Osteoblast (primary cell): ENCODE measurements around the gene DHX35. TPM values are rescaled to one million over a fixed set of nuclear protein-coding genes. Genes with fewer than 3 reads are reported as not detected.
"Not testable (repeated sequence)": the region's sequence is repeated elsewhere in the genome, so short reads cannot be mapped to it uniquely, and the experiment has no call there.

Source experiments
- DNase-seq: peaks from one replicate; pipeline ENCODE4 v3.0.0; 2011; ENCODE audit warnings: low spot score, mixed read lengths; ENCODE audit not compliant: insufficient read length; ENCODE audit errors: missing footprints
- H2AFZ ChIP-seq: 2 replicates; pipeline ENCODE4 v1.6.0; 2011; ENCODE audit warnings: mild to moderate bottlenecking, low read length
- H3K27ac ChIP-seq: 2 replicates; pipeline ENCODE4 v1.5.1; 2011; ENCODE audit warnings: mild to moderate bottlenecking, low read depth, low read length, moderate library complexity
- H3K27me3 ChIP-seq: 2 replicates; pipeline ENCODE4 v1.6.0; 2012; ENCODE audit warnings: mild to moderate bottlenecking, control low read depth, inconsistent platforms, low read length, moderate library complexity; ENCODE audit not compliant: insufficient read depth
- H3K36me3 ChIP-seq: 2 replicates; pipeline ENCODE4 v1.5.1; 2011; ENCODE audit warnings: mild to moderate bottlenecking, low read length, control low read depth, moderate library complexity; ENCODE audit not compliant: insufficient read depth
- H3K4me1 ChIP-seq: 2 replicates; pipeline ENCODE4 v1.5.1; 2011; ENCODE audit warnings: mild to moderate bottlenecking, low read length, control low read depth, moderate library complexity; ENCODE audit not compliant: insufficient read depth
- H3K4me2 ChIP-seq: 2 replicates; pipeline ENCODE4 v1.6.0; 2011; ENCODE audit warnings: mild to moderate bottlenecking, low read length; ENCODE audit not compliant: insufficient read depth
- H3K4me3 ChIP-seq: fragments of 200-600 bp; sonication (generic); 3 replicates; pipeline ENCODE4 v1.5.1; 2012; ENCODE audit warnings: mild to moderate bottlenecking, low read length, inconsistent platforms; ENCODE audit not compliant: insufficient read depth
- H3K79me2 ChIP-seq: 2 replicates; pipeline ENCODE4 v1.6.0; 2012; ENCODE audit warnings: mild to moderate bottlenecking, low read length, control low read depth, inconsistent platforms; ENCODE audit not compliant: insufficient read depth
- H3K9me3 ChIP-seq: 2 replicates; pipeline ENCODE4 v1.5.1; 2011; ENCODE audit warnings: low read depth, low read length, control low read depth
- H4K20me1 ChIP-seq: 2 replicates; pipeline ENCODE4 v1.6.0; 2012; ENCODE audit warnings: mild to moderate bottlenecking, low read length, control low read depth; ENCODE audit not compliant: insufficient read depth
- CTCF ChIP-seq: IDR thresholded peaks from 2 replicates; pipeline ENCODE4 v1.5.1; 2011; ENCODE audit warnings: mild to moderate bottlenecking, low read depth, low read length, moderate library complexity; ENCODE audit errors: extremely low read depth
- total RNA-seq: library from RNA; depleted of rRNA; stranded (reverse); fragments of >200 nt; gene quantifications from 2 replicates; pipeline ENCODE4 v1.2.3, GENCODE V29; 2012

Gene DHX35
- total RNA-seq, 1 donor, result 10.5 TPM

GRCh38 chr20:38957915-38958485, 4.1 kb upstream of the DHX35 start:
- Histone ChIP-seq H3K4me2 (no peak overlapping the region), H3K79me2 (peaks cover 7% of the 10 kb centered on the region), H4K20me1 (no peaks in the 10 kb centered on the region), H3K4me1 (peaks cover 11% of the 10 kb centered on the region), H3K27me3 (no peaks in the 10 kb centered on the region), H3K36me3 (no peaks in the 10 kb centered on the region), H3K9me3 (no peaks in the 10 kb centered on the region), H3K27ac (no peak overlapping the region), H3K4me3 (no peak overlapping the region), H2AFZ (no peak overlapping the region)
- no peak for TF ChIP-seq CTCF
- no peak for DNase-seq

GRCh38 chr20:38960187-38960687, 1.9 kb upstream of the DHX35 start:
- H3K4me3 ChIP-seq, H3K27ac ChIP-seq, H3K4me2 ChIP-seq, H3K9me3 ChIP-seq, H4K20me1 ChIP-seq, H2AFZ ChIP-seq, DNase-seq, H3K27me3 ChIP-seq, H3K36me3 ChIP-seq: not testable (repeated sequence)
- Histone ChIP-seq H3K4me1 (peaks cover 13% of the 10 kb centered on the region), H3K79me2 (peaks cover 28% of the 10 kb centered on the region)

- no peak for TF ChIP-seq CTCF
- H4K20me1 ChIP-seq, result no peaks in the 10 kb centered on the region
- no peaks in the 10 kb centered on the region for H3K9me3 ChIP-seq
- peak overlapping the region; percentile 92 for H3K27ac ChIP-seq
- H3K79me2 ChIP-seq, result peaks cover 42% of the 10 kb centered on the region
- no peaks in the 10 kb centered on the region for H3K36me3 ChIP-seq
- H3K4me2 ChIP-seq, result peak overlapping the region; percentile 89
- no peaks in the 10 kb centered on the region for H3K27me3 ChIP-seq
- DNase-seq, result no peak
- peak overlapping the region; percentile 100 for H2AFZ ChIP-seq
- H3K4me1 ChIP-seq, result peaks cover 13% of the 10 kb centered on the region
- H3K4me3 ChIP-seq, result peak overlapping the region; percentile 97
These were observed 557 bp upstream of the DHX35 start for GRCh38 chr20:38961530-38962043.

- Histone ChIP-seq H3K9me3 (no peaks in the 10 kb centered on the region), H3K27me3 (no peaks in the 10 kb centered on the region), H2AFZ (peak overlapping the region; percentile 87), H3K4me1 (peaks cover 13% of the 10 kb centered on the region), H3K4me2 (peak overlapping the region; percentile 99), H3K79me2 (peaks cover 56% of the 10 kb centered on the region), H3K4me3 (peak overlapping the region; percentile 97), H4K20me1 (no peaks in the 10 kb centered on the region), H3K36me3 (no peaks in the 10 kb centered on the region), H3K27ac (peak overlapping the region; percentile 92)
- no peak for TF ChIP-seq CTCF
- DNase-seq, result no peak
These were observed 821 bp downstream of the DHX35 start for GRCh38 chr20:38962928-38963401.
